Activated CD8-positive, alpha-beta memory T cell treated with anti-CD3 and anti-CD28 coated beads, Interleukin-2, amount 50 U/mL, for 4 hours (primary cell): ENCODE measurements around the gene TMEM59L.

ENCODE experiments used
- DNase-seq: peaks from one replicate; pipeline ENCODE4 v3.0.0-alpha.2; 2020

The TMEM59L gene

GRCh38 chr19:18639706-18640243 is 27.1 kb downstream of the TMEM59L start:
- no peak for DNase-seq

DNA sequence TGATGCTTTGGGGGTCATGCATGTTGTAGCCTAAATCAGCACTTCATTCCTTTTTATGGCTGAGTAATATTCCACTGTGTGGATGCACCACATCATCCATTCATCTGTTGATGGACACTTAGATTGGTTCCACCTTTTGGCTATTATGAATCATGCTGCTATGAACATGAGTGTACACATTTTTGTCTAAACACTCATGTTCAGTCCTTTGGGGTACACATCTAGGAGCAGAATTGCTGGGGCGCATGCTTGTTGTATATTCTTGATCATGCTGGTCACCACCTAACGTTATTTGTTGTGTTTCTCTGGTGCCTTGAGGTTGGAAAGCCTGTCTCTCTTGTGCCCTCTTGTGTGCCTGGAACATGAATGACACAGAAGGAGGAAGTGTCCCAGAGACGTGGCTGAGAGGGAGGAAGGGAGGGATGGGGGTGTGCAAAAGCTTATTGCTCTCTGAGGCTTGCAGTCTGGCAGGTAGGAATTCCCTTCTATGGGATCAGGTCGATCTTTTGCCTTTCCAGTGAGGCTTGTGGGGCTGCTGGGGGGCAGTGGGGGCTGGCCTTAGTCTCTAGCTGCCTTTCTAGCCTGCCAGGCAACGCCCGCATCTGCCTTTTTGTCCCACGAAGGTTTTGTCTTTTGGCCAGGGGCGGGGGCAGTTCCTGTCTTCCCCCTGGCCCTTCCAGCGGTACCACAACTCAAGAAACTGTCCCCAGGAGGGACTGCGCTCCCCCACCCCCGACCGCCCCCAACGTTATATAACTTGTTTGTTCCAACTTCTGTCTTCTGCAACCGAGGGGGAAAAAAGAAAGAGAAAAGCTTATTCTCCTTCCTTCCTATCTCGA is 31.7 kb downstream of the TMEM59L start:
- no peak for DNase-seq

GRCh38 chr19:18645035-18645511 is 32.4 kb downstream of the TMEM59L start:
- no peak for DNase-seq

DNA sequence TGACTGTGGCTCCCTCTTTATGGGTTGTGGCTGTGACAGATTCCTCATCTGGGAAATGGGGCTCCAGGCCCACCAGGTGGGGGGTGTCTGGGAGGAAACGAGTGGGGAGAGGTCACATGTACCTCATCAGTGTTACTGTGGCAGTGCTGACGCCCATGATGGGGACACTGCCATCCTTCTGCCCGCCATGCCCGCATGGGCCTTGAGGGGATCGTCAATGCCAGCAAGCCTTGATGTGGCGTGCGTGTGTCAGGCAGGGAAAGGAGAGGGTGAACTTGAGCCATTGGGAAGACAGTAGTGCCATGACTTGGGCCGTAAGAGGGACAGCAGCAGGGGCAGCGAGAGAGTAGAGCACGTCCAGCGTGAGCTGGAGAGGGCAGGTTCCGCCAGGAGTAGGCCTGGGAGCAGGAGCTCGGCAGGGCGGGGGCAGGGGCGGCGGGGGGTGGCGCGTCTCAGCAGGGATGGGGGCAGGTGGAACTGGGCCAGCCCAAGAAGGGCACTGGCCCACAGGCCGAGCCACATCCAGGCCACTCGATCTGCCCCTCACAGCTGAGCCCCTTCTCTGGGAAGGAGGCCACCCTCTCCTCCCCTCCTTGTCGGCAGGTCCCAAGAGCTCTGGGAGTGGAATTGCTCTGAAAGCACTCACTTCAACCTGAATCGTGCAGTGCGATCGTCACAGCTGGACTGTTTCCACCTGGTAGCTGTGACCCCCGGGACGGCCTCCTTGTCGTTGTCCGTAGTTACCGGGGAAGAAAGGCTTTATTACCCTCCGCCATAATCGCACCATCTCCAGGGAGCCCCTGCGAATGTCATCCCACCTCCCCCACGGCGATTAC is 34.1 kb downstream of the TMEM59L start:
- DNase-seq = no peak

GRCh38 chr19:18647371-18647767 is 34.7 kb downstream of the TMEM59L start:
- no peak for DNase-seq

DNA sequence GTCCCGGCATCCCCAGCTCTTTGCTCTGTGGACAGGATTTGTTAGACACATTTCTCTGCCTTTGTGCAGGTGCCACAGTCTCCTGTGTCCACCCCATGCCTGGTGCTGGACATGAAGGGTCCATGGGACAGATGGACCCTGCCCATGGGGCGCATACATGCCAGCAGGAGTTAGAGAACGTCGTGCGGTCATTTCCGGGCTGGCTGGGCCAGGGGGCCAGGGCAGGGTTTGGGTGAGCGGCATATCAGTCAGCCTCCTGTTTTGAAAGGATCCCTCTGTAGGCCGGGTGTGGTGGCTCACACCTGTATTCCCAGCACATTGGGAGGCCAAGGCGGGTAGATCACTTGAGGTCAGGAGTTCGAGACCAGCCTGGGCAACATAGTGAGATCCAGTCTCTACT is 35.1 kb downstream of the TMEM59L start:
- no peak for DNase-seq

DNA sequence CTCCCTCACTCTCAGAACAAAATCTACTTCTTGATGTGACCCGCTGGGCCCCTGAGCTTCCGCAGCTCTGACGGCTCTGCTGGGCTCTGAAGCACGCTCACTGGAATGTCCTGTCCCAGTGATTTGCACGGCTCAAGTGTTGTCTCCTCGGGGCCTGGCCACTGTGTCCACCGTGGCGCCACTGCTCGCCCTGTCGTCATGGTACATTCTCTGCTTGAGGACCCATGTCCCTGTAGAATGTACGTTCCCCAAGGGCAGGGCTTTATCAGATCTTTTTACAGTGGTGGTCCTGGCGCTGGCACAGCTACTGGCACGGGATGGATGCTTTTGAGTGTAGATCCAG is 36.3 kb downstream of the TMEM59L start:
- DNase-seq = no peak

- no peak for DNase-seq
Measured at GRCh38 chr19:18649371-18650020, 36.8 kb downstream of the TMEM59L start.

DNA sequence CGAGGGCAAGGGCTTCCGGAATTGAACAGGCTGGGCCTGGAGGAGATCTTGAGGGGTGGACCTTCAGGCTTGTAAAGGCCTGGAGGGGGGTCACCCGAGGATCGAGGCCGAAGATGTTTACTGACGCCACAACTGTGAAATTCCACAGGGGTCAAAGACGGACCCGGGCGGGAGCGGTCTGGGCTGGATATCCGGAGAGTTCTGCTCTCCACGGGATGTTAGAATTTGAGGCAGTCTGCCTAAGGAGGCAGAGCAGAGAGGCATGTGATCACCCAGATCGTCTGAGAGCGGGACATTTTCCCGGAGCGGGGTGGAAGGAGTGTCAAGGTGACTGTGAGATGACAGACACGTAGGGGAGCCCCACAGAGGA is 37.3 kb downstream of the TMEM59L start:
- no peak for DNase-seq

DNA sequence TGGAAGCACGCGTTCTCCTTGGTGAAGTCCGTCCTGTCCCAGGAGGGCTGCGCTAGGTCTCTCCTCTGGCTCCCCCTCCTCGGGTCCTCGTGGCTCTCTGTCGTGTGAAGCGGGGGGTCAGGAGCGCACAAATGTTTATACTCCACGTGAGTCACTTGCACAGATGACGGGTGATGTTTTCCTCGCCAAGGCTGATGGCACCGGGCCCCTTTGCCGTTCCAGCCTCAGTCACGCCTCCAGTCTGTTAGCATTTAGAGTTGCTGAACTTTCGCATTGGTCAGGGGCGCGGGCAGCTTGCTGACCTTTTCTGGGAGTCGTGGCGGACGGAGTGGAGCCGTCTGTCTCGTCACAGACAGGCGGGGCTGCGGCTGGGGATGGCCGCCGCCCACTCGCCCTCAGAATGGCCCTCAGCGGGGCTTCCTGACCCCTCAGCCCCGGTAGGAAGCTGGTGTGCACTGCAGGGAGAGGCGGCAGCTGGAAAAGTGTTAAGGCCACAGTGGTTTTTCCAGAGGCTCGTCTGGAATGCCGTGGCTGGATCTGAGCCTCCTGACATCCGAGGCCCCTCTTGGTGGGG is 37.9 kb downstream of the TMEM59L start:
- no peak for DNase-seq

DNA sequence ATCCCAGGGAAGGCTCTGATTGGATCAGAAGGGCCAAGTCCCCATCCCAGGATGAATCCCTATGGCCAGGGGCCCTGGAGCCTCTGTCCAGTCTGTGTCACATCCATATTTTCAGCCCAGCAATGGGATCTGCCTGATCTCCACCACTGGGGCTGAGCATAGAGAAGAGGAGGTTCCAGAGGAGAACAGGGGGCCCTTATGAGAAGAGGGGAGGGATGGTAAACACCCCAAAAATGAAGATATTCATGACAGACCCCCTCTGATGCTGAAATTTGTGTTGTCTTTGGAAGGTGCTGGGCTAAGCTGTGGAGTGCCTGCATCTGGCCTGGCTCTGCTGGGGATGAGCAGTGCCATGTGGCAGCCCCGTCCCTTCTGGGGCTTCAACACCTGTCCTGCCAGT is 38.6 kb downstream of the TMEM59L start:
- no peak for DNase-seq

DNA sequence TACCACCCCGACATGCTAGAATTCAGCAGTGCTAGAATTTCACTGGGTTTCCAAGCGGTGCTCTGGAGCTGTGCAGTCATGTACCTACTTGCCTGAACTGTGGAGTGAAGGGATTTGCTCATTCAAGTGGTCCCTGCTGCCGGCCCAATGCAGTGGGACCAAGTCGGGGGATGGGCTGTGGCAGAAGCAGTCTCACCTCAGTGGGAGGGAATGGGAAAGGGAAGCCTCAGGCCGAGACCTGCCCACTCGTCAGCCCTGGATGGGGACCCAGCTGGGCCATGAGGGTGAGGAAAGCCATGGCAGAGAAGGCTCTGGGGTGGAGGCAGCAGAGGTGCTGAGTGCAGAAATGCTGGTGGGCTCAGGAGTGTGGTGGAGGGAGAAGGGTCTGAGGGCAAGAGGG is 39.1 kb downstream of the TMEM59L start:
- DNase-seq = no peak

DNA sequence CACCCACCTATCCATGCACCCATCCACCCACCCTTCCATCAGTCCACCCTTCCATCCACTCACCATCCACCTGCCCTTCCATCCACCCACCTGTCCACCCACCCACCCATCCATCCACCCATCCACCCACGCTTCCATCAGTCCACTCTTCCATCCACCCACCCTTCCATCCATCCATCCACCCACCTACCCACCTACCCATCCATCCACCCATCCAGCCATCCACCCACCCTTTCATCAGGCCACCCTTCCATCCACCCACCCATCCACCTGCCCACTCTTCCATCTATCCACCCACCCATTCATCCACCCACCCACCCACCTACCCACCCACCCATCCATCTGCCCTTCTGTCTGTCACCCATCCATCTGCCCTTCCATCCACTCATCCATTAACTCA is 41.2 kb downstream of the TMEM59L start:
- DNase-seq = no peak

DNA sequence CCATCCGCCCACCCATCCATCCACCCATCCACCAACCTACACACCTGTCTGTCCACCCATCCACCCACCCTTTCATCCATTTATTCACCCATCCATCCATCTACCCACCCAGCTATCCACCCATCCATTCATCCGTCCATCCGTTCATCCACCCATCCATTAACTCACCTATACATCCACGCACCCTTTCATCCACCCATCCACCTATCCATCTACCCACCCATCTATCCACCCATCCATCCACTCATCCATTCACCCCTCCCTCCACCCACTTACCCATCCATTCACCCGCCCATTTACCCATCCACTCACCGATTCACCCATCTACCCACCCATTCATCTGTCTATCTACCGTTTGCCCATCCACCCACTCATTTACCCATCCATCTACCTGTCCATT is 41.8 kb downstream of the TMEM59L start:
- no peak for DNase-seq

GRCh38 chr19:18655173-18655844 is 42.6 kb downstream of the TMEM59L start:
- no peak for DNase-seq

GRCh38 chr19:18656337-18657086 is 43.8 kb downstream of the TMEM59L start:
- no peak for DNase-seq

DNA sequence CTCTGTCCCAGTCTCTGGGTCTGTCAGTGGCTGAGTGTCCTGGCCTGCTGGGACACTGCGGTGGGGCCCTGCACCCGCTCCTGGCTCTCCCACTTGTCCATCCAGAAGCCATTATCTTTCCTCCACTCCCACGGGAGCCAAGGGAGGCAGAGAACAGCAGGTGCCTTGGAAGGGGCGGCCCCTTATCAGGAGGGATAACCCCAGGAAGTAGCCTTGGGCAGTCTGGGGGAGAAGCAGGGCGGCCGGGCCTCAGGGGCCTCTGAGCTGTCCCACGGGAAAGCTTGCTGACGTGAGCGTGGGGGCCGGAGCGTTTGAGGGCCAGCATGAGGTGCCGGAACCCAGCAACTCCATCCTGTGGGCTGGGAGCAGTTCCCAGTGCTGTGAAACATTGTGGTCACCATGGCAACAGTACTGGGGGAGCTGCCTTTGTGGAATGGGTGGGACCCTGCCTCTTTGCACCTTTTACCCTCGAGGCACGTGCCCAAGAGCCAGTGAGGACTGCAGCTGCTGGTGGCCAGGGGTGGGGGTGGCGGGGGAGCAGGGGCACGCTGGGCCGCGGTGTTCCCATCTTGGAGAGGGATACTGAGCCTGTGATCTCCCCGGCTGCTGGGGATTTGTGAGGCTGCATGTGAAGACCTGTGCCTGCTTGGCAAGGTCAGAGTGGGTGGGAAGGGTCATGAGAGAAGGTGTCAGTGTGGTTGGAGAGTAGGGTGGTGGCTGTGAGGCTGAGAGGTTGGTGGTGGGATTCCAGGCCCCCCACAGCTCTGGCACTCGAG is 45.1 kb downstream of the TMEM59L start:
- no peak for DNase-seq

- no peak for DNase-seq
Measured at GRCh38 chr19:18658366-18658855, 45.7 kb downstream of the TMEM59L start.

DNA sequence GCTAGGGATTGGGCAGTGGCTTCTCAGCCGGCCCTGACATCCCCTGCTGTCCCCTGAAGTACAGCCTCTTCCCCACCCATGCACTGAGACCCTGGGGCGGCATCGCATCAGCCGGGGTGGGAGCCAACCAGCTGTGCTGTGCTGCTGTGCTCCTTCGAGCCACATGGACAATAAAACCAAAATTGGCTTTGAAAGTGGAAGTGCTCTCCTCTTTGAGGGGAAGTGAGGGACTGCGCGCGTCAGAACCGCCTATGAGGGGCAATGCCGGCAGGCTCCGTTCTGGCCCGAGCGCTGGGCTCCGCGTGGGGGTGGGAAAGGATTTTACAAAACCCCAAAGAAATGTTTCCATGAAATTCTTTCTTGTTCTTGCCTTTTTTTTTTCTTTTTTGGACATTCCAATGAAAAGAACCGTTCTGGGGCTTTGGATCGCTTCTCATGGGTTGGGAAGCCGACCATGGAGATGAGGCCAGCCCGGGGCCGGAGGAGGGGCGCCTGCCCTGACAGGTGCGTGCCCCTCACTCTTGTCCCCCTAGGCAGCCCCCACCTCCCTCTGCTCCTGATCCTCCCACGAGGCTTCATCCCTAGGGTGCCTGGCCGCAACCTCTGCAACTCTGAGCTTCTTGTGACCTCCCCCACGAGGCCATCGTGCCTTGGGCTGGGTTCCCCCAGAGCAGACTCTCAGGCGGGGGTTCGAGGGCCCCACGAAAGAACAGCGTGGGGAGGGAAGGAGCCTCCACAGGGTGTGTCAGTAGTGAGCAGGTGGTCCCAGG is 46.8 kb downstream of the TMEM59L start:
- DNase-seq = no peak
